Peyer's patch (tissue), 4 donors: ENCODE measurements around the gene HORMAD2. TPM values are rescaled to one million over a fixed set of nuclear protein-coding genes. Genes with fewer than 3 reads are reported as not detected.

Experiments
- DNase-seq, 3 donors: peaks; one replicate each; pipeline ENCODE4 v3.0.0-alpha.2; 2017 to 2019
- H3K27ac ChIP-seq, 4 donors: fragments of 200-600 bp; sonication (generic); one replicate each; pipeline ENCODE4 v1.5.1; 2016 to 2019
- H3K27me3 ChIP-seq, 2 donors: fragments of 200-600 bp; sonication (generic); one replicate each; pipeline ENCODE4 v1.5.1; 2019
- H3K36me3 ChIP-seq, 3 donors: fragments of 200-600 bp; sonication (generic); one replicate each; pipeline ENCODE4 v1.5.1; 2016 to 2019
- H3K4me1 ChIP-seq, 4 donors: fragments of 200-600 bp; sonication (generic); one replicate each; pipeline ENCODE4 v1.5.1; 2016 to 2019
- H3K4me3 ChIP-seq, 4 donors: fragments of 200-600 bp; sonication (generic); 1 replicate in 3 of 4; 2 replicates in 1 of 4; pipeline ENCODE4 v1.5.1; 2016 to 2019; ENCODE audit warnings: mild to moderate bottlenecking in 1 of 4
- H3K9me3 ChIP-seq, 4 donors: fragments of 200-600 bp; sonication (generic); one replicate each; pipeline ENCODE4 v1.5.1; 2016 to 2019; ENCODE audit warnings: mild to moderate bottlenecking in 1 of 4
- CTCF ChIP-seq, 6 experiments: fragments of 450-650 bp in 4 of 6; fragments of 200-600 bp in 2 of 6; sonication (generic) in 1 of 6; IDR thresholded peaks; one replicate each; pipeline ENCODE4 v1.5.1; 2017 to 2019; ENCODE audit warnings: antibody characterized with exemption in 6 of 6, mild to moderate bottlenecking in 3 of 6, moderate library complexity in 1 of 6
- POLR2A ChIP-seq, 2 donors: fragments of 450-650 bp; IDR thresholded peaks; one replicate each; pipeline ENCODE4 v1.5.1; 2017; ENCODE audit warnings: antibody characterized with exemption in 2 of 2, mild to moderate bottlenecking in 2 of 2, moderate library complexity in 2 of 2
- total RNA-seq, 4 donors: library from RNA; depleted of rRNA; stranded (reverse); fragments of >200 nt; gene quantifications; one replicate each; pipeline ENCODE4 v1.1.0, GENCODE V29; 2016

HORMAD2 gene
- total RNA-seq, 4 donors from 2014 or later, result not detected

DNA sequence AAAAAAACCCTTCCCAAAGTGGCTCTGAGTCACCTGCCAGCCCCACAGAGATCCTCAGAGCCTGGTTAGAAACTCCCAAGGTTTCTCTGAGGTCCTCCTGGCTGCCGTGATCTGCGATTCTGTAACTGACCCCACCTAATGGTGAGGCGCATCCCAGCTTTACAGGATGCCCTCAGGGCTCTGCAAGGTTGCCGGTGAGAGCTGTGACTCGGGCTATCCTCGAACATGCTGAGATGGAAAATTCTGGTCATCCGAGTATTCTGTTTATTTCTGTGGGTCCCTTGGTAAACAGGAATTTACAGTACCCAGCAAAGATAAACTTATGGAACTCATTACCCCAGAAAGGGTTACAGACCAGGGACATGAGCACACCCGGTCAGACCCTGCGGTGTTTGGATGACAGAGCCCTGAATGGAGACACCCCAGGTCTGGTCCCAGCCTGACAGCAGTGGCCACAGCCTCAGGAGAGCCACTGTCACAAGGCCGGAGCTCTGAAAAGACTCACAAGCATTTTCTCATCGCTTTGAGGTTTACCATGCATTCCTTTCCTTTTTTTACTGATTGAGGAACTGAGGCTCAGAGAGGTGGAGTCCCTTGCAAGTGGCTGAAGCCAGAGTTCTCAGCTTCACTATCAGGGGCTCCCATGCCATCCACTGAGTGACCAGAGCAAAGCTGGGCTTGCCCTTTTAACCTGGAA, 144.0 kb downstream of the HORMAD2 start:
- Histone ChIP-seq H3K9me3 (no peaks in the 10 kb centered on the region), H3K36me3 (no peaks in the 10 kb centered on the region), H3K27me3 (no peaks in the 10 kb centered on the region), H3K4me1 (peaks cover 0 to 15% (median 7%) of the 10 kb centered on the region in 4 donors), H3K27ac (no peak overlapping the region), H3K4me3 (no peak overlapping the region)
- no peak for DNase-seq
- no peak for TF ChIP-seq POLR2A (IDR thresholded peaks at IDR 0.05)
- no peak for TF ChIP-seq CTCF (IDR thresholded peaks at IDR 0.05)

- H3K9me3 ChIP-seq, result no peaks in the 10 kb centered on the region
- H3K4me1 ChIP-seq, result peaks cover 0 to 15% (median 5%) of the 10 kb centered on the region in 4 donors
- TF ChIP-seq CTCF (IDR thresholded peaks at IDR 0.05), result no peak
- no peaks in the 10 kb centered on the region for H3K36me3 ChIP-seq
- no peak for DNase-seq
- H3K4me3 ChIP-seq, result no peak overlapping the region
- H3K27me3 ChIP-seq, result no peaks in the 10 kb centered on the region
- no peak overlapping the region for H3K27ac ChIP-seq
Observed at GRCh38 chr22:30225220-30225927, 145.1 kb downstream of the HORMAD2 start.

DNA sequence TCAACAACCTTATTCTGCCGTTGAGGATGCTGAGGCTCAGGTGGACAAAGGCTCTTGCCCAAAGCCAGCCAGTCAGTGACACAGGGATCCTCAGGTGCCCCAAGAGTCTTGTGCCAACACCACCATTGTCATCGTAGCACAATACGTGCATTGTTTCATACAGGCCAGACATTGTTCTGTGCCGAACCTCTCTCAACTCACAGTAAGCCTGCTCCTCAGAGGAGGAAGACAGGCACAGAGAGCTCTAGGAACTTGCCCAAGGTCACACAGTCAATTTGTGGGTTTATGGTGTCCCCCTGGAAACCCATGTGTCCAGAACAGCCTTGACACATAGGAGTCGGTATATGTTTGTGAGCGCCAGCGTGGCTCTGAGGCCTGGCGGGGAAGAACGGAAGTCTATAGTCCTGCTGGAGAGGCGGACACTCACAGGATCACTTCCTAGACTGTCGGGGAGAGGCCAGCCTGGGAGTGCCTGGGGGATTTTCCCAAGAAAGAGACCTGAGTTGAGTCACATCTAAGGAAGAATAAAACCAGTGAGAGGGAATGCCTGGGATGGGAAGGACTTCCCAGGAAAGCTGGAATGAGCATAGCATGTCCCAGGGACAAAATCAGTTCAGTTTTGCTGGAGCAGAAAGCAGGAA, 146.0 kb downstream of the HORMAD2 start:
- TF ChIP-seq CTCF (IDR thresholded peaks at IDR 0.05), result no peak
- TF ChIP-seq POLR2A (IDR thresholded peaks at IDR 0.05), result no peak
- Histone ChIP-seq H3K4me3 (no peak overlapping the region), H3K27ac (no peak overlapping the region), H3K36me3 (no peaks in the 10 kb centered on the region), H3K27me3 (no peaks in the 10 kb centered on the region), H3K9me3 (no peaks in the 10 kb centered on the region), H3K4me1 (peaks cover 0 to 7% (median 2%) of the 10 kb centered on the region in 4 donors)
- DNase-seq, result no peak

Other genes starting within 250 kb of the HORMAD2 start
- 10 to 100 TPM; 47.5 to 91.6 (median 78.4) TPM for gene ASCC2, start 242.2 kb upstream of the HORMAD2 start, total RNA-seq
- gene MTMR3, start 197.3 kb upstream of the HORMAD2 start, total RNA-seq, result 10 to 100 TPM; 49.4 to 97.8 (median 84.0) TPM
- 10 to 100 TPM in 2 of 4 donors, 1 to 10 TPM in 2; 7.4 to 19.3 (median 10.6) TPM for gene LIF, start 166.3 kb downstream of the HORMAD2 start, total RNA-seq
- gene OSM, start 186.4 kb downstream of the HORMAD2 start, total RNA-seq, result not detected
- 10 to 100 TPM in 1 of 4 donors, 1 to 10 TPM in 3; 1.8 to 11.6 (median 6.0) TPM for gene CASTOR1, start 209.0 kb downstream of the HORMAD2 start, total RNA-seq
- gene TBC1D10A, start 246.5 kb downstream of the HORMAD2 start, total RNA-seq, result 10 to 100 TPM; 18.4 to 25.9 (median 20.8) TPM